ENCODE results near the gene ACSL5.
"Not testable (repeated sequence)": the region's sequence is repeated elsewhere in the genome, so short reads cannot be mapped to it uniquely, and the experiment has no call there.

Gene ACSL5

DNA sequence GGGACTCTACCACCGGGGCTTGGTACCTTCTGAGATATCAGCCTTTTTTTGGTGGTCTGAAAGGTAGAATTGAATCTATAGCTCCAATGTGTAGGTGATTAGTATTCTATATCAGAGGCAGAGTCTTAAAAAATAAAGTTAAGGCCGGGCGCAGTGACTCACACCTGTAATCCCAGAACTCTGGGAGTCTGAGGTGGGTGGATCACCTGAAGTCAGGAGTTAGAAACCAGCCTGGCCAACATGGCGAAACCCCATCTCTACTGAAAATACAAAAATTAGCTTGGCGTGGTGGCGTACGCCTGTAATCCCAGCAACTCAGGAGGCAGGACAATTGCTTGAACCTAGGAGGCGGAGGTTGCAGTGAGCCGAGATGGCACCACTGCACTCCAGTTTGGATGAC is 3.2 kb downstream of the ACSL5 start:
- DNase-seq, result not testable (repeated sequence)

DNA sequence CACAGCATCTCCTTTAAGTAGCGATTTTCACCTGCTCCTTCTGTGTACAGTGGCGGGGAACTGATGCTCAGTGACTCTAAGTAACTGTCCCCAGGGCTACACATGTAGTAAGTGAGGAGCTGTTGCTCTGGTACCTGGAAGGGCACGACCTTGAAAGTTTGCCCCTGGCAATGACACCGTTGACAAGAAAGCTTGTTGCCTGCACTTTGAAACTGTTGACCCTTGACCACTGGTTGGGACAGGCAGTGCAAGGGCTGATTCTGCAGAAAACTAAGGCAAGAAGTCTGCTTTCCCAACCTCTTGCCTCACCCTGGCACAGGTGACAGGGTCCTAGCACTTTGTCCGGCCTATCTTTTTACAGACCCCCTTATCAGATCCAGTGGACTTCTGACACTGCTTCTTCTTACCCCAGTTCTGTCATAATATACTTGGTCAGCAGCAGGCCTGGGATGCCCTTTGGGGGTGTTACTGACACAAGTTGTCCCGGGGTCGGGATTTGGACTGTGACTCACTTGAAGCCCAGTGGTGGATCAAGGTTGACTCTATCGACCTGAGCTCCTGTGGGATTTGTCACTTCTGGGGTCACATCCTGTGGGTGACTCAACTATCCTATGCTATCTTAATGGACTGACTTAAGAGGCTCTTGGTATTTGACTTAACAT is 5.8 kb downstream of the ACSL5 start:
- no peak for DNase-seq

DNA sequence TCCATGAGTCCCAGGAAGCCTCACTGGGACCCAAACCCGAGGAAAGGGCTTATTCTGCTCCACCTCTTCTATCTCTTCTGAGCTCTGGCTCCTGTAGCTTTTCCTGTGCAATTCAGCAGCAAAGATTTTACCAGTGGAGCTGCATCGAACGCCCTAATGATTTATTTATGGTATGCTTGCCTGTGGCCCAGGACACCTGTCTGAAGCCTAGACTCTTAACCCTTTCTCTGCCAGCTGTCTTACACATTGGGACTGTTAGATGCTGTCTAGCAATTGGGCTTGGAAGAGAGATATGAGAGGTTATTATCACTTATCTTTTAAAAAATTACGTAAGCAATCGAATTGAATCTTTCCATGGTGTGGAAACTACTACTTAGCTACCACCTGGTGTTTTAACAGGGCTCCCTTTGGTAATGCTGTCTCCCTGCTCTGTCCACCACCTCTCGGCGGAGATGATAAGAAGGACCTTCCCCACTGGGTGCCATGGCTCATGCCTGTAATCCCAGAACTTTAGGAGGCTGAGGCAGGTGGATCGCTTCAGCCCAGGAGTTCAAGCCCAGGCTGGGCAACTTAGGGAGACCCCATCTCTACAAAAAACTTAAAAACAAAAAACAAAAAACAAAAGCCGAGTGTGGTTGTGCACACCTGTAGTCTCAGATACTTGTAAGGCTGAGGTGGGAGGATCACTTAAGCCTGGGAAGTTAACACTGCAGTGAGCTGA is 8.8 kb downstream of the ACSL5 start:
- DNase-seq, result no peak

DNA sequence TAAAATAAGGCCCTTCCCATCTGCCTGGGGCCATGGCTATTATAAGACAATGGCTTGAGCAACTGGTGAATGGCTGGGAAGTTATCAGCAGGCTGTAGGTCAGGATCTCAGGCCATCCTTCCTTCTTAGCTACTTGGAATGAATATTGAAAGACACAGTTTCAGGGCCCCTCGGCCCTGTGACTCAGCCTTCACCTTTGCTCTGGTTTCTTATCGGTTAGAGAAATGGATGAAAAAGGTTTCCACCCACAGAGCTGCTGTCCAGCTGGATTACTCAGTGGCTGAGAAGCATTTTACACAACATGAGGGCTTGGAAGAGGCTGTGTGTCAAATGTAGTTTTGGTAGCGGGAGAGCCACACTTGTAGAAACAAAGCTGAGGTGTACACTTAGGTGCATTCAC is 9.4 kb downstream of the ACSL5 start:
- DNase-seq, result no peak

DNA sequence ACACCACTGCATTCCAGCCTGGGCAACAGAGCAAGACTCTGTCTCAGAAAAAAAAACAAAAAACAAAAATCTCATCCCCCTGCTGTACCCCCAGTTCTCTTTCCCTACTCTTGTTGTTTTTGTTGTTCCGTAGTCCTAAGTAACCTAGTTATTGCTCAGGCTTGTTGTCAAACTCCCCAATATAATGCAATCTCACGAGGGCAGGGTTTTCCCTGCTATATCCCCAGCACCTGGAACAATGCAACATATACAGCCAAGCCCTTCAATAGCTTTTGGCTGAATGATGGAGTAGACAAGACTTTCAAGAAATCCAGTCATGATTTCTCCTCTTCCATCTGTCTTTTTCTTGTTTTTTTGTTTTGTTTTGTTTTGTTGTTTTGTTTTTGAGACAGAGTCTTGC is 10.2 kb downstream of the ACSL5 start:
- no peak for DNase-seq

DNA sequence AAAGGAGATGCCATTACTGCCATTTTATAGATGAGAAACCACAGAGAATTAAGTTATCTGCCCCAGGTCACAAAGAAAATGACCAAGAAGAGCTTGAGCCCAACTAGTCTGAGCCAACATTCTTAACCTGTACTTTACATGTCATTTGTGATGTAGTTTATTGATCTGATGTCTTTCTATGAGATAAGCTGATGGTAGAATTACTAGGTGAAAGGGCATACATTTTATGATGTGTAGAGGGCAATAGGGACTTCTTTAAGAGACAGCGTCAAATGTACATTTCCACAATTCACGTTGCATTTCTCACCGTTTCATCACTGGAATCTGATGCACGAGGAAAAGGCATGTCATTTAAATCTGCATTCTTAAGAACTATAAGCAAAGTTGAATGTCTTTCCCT is 11.3 kb downstream of the ACSL5 start:
- DNase-seq, result no peak

DNA sequence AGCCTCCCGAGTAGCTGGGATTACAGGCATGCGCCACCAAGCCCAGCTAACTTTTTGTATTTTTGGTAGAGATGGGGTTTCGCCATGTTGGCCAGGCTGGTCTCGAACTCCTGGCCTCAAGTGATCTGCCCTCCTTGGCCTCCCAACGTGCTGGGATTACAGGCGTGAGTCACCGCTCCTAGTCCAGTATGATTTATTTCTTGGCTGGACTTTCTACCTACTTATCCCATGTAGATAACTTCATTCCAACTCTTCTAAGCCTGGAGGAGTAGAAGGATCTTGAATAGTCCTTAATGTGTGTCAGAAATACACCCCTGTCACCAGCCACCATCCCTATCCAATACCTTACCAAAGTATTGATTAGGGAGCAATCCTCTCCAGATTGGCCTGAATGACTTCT is 14.1 kb downstream of the ACSL5 start:
- DNase-seq, result not testable (repeated sequence)

DNA sequence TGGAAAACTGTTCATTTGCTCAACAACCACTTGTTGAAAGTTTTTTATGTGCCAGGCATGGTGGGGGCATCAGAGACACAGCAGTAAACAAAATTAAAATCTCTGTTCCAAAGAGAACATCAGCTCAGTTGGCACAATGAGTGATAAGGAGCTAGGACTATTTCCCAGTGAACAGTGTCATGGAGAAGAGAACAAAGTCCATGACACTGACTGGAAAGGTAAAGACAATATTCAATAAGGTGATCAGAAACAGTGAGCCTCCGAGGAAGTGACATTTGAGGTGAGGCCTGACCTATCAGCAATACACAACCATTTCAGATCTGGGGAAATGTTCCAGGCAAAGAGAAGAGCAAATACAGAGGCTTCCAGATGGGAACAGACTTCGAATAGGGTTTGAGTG is 14.6 kb downstream of the ACSL5 start:
- DNase-seq, result no peak

DNA sequence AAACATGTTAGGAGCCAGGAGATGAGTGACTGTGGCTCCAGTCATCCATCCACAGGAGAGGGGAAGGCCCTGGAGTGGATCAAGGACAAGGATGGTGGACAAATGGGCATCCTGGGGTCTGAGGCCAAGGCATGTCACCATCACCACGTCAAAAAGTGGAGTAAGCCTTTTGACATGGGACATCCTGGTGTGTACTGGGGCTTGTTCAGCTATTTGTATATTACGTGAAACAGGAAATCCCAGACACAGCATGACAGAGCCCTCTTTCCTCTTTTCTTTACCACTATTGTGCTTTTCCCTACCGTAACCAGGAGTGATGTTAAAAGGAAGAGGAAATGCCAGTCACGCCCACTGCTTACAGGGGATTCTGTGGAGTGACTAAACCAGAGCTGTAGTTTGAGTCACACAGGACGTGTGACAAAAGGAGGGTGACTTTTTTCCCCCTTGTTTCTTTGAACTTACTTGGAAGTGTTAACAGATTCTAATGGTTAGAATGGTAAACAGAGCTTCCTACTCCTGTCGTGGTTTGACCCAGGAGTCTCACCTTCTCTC is 15.4 kb downstream of the ACSL5 start:
- no peak for DNase-seq

DNA sequence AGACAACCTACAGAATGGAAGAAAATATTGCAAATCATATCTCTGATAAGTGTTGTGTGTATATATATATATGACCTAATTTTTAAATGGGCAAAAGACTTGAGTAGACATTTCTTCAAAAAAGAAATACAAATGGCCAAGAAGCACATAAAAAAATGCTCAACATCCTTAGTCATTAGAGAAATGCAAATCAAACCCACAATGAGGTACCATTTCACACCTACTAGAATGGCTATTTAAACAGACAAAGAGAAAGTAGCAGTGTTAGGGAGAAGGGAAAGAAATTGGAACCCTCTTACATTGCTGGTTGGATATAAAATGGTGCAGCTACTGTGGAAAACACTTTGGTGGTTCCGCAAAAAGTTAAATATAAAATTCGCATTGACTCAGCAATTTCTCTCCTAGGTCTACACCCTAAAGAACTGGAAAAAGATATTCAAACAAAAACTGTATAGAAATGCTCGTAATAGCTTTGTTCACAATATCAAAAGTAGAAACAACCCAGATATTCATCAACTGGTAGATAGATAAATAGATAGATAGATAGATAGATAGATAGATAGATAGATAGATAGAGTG is 16.3 kb downstream of the ACSL5 start:
- no peak for DNase-seq

DNA sequence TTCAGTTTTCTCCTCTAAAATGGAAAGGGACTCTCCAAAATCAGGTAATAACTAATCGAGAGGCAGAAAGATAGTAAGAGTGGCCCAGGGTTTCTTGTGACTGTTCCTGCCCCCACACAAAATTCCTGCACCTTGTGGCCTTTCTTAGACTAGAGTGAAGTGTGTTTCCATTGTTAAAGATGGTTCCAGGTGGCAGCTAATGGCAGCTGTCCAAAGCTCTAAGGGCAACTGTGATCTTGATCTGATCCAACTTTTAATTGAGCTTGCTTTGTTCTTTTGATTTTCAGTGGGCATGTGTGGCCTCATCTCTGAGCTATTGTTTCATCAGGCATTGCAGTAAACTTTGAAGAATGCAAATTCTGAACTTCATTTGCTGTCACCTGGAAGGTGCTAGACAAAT is 19.4 kb downstream of the ACSL5 start:
- no peak for DNase-seq

DNA sequence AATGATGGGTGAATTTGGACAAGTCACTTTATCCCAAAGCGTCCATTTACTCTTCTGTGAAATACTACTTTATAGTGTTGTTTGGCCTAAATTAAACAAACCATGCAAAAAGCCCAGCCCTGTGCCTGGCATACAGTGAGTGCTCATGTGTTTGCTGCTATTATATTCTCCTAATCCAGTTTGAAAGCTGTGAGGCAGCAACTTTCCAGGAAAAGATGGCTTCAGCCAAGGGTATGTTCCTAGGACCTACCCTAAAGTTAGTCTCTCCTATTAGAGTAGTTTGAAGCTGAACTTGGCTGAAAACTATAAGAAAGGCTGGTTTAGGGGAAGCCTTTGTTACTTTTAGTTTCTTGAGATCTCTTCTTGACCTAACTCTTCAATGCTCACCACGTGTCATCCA is 19.9 kb downstream of the ACSL5 start:
- no peak for DNase-seq

DNA sequence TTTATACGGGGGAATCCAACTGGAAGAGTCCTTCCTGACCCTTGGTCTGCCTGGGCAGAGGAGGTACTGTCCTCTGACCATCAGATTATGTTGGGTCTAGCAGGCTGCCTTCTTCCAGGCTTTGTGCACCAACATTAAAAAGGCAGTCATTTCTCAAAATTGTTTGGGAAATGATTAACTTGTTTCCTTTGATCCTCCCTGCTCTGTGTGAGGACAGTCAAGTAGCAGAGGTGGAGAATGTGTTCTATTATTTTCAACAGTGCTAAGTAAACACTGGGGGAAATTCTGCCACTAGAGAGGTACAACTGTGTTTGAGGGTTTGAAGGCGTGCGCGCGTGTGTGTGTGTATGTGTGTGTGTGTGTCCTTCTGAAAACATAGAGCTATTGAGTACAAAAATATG is 20.6 kb downstream of the ACSL5 start:
- DNase-seq, result no peak

DNA sequence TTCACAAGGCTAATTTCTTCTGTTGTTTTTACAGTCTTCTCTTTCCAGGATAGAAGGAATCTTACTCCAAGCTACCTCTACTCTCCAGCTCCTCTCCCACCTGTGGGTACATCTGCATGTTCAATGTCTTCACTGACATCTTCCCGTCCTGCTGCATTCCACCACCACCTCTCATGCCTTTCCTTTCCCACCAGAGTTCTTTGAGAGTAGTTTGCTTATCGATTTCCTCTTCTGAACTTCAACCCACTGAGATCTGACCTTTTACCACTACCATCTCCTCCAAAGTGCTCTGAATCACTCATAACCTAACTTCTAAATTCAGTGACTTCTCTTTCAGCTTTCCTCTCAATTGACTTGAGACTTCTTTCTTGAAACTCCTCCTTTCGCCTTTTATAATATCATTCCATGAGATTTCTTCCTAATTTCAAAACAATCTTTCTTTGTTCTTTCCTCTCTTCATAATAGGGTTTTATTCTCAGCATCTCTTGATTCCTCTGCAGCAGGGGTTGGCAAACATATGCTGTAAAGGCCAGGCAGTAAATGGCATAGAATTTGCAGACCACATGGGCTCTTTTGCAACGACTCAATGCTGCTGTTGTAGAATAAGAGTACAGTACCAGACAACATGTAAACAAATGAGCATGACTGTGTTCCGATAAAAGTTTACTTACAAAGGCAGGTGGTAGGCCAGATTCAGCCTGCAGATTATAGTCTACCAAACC is 22.1 kb downstream of the ACSL5 start:
- DNase-seq, result no peak

DNA sequence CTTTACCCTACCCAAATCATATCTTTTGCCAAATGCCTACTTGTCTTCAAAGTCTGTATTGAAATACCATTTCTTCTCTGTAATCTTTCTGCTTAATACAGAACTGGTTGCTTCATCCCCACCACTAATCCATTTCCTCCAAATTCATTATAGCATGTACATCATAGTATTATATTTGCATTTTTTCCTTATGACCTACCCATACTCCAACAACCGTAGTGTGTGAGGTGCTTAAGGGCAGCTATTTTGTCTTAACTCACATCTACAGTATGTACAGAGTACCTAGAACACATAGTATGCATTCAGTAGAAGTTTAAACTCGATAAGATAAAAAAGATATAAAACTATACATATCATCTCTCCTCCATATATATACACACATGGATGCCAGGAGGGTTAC is 23.7 kb downstream of the ACSL5 start:
- no peak for DNase-seq

DNA sequence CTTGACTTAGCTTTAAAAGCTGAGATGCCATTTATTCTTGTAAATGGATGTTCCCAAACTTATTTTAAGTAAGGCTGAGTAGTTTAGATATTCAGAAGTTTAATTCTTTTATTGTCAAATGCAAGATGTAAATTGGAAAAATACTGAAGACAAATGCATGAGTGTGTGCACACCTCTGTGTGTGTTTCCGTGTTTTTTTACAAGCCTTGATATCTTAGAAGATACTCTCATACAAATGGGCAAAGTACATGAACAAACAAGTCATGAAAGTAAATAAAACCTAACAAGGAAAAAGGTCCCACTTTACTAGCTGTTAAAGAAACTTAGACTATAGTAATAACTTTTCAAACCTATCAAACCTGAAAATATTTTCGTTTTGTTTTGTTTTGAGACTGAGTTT is 29.0 kb downstream of the ACSL5 start:
- DNase-seq, result no peak

DNA sequence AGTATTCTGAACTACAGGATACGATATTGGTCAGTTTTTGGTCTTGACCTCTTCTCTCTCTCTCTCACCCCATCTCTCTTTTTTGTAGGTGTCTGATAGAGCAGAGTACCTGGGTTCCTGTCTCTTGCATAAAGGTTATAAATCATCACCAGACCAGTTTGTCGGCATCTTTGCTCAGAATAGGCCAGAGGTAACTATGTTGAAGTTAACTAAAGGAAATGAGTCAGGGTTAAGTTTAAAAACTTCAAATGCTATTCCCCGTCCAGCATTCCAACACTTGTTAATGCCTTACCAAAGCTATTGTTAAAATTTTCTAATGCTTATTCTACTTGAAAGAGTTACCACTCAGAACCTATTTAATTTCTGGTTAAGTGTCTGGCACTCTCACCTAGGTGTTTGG is 30.7 kb downstream of the ACSL5 start:
- DNase-seq, result no peak

DNA sequence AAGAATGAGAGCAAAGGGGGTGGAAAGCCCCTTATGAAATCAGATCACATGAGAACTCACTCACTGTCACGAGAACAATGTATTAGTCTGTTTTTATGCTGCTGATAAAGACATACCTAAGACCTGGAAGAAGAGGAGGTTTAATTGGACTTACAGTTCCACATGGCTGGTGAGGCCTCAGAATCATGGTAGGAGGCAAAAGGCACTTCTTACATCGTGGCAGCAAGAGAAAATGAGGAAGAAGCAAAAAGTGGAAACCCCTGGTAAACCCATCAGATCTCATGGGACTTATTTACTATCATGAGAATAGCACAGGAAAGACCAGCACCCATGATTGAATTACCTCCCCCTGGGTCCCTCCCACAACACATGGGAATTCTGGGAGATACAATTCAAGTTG is 32.9 kb downstream of the ACSL5 start:
- DNase-seq, result not testable (repeated sequence)

DNA sequence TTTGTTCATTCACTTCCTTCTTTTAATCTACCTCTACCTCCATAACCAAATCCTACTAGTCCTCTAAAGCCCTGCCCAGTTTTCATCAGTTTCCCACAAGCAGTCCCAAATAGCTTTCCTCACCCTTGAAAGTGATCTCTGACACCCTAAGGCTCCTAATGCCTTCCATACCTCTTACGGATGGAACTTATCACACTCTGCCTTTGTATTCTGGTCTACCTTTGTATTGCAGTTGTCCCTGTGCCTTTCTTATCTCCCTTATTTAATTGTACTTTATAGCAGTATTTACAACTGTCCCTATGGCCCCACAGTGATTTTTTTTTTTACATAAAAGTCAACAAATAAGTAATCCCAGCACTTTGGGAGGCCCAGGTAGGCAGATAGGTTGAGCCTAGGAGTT is 33.8 kb downstream of the ACSL5 start:
- no peak for DNase-seq

DNA sequence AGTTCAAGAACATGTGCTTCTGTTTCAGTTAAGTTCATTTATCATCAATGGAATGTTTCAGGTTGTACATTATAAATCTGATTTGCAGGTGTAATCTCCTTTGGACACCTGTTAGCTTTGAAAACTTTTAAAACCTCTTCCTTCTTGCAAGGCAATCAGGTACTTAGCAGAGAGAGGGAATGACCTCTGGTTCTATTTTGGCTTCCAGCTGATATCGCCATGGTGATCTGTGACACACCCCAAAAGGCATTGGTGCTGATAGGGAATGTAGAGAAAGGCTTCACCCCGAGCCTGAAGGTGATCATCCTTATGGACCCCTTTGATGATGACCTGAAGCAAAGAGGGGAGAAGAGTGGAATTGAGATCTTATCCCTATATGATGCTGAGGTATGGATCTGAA is 35.4 kb downstream of the ACSL5 start:
- DNase-seq, result no peak

DNA sequence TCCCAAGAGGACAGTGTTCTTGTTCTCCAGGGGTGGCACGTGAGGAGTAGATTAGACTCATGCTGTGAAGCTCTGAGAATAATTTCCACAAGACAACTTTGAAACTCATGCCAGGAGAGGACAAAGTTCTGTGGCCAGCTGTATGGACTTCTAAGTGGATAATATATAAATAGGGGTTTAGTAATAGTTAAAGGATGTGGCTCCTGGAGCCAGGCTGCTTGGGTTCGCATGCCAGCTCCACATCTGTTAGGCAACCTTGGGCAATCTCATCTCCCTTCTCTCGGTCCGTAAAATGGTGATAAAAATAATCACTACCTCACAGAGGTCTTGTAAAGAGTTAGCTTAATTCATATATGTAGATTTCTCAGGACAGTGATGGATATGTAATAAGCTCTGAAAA is 35.8 kb downstream of the ACSL5 start:
- DNase-seq, result no peak

DNA sequence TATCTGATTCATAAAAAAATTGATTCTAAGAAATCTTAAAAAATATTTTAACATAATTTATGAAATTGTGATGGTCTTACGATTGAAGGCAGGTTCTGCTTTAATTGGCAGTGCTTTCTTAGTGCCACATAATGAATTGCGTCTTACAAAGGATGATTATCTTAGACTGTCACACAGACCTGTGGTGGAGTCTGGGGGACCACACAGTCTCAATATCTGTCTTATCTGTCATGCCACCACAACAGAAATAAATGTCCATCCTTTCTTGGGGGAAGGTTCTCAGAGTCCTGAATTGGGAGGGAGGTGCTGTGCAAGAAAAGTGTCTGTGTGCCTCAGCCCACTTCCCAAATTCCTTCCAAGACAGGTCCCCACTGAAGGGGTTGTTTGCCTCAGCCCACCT is 38.8 kb downstream of the ACSL5 start:
- DNase-seq, result no peak

DNA sequence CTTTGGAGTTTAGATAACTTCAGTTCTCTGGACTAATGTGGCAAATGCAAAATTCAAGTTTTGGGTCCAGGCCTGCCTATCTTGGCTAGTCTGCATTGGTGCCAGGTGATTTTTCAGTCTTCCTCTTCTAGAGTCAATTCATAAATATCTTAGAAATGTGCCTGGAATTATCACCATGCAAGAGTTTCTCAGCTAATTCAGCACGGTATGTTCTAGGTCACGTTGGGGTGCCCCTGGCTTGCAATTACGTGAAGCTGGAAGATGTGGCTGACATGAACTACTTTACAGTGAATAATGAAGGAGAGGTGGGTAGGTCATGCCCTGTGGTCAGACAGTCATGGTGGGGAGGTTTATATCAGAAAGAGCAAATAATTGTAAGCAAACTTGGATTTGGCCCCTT is 47.8 kb downstream of the ACSL5 start:
- no peak for DNase-seq

DNA sequence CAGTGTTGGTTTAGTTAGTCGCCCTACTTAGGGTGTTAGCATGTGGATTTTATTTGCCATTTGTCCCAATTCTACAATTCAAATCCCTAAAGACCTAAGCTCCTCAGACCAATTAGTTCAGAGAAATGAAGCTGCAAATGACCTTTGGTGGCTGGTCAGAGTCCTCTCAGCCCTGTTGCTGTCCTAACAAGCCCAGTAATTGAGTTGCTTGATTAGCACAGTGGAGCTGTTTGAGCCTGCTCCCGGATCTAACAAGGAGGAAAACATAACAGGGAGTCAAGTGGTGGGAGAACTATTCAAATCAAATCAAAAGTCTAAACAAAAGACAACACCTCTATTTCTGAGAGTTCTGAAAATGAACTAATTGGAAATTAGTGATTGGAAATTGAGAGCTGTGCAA is 50.7 kb downstream of the ACSL5 start:
- no peak for DNase-seq

Measured in NCI-H187 treated with DMSO at 0.1 percent for 48 hours (cell line).